Neutrophil (primary cell): Measurements from ENCODE around the gene RAP1GAP2.

Experiments used
- H3K27ac ChIP-seq: fragments of 200-600 bp; sonication (generic); 2 replicates; pipeline ENCODE4 v1.5.1; 2016; ENCODE audit warnings: mild to moderate bottlenecking, moderate library complexity
- H3K27me3 ChIP-seq: fragments of 200-600 bp; sonication (generic); 2 replicates; pipeline ENCODE4 v1.6.0; 2016; ENCODE audit warnings: mild to moderate bottlenecking
- H3K36me3 ChIP-seq: fragments of 200-600 bp; sonication (generic); 2 replicates; pipeline ENCODE4 v1.5.1; 2017
- H3K4me1 ChIP-seq, 2 experiments: fragments of 200-600 bp in 1 of 2; sonication (generic) in 1 of 2; 1 replicate in 1 of 2; 2 replicates in 1 of 2; pipeline versions ENCODE4 v1.5.1 to v1.6.1; 2013 to 2016; ENCODE audit warnings: low read depth in 1 of 2, low read length in 1 of 2, mild to moderate bottlenecking in 1 of 2, moderate library complexity in 1 of 2; ENCODE audit not compliant: control insufficient read depth in 1 of 2, insufficient read depth in 1 of 2
- H3K4me3 ChIP-seq, 2 experiments: fragments of 200-600 bp in 1 of 2; sonication (generic) in 1 of 2; 1 replicate in 1 of 2; 2 replicates in 1 of 2; pipeline ENCODE4 v1.5.1; 2013 to 2016; ENCODE audit warnings: low read depth in 1 of 2, low read length in 1 of 2, mild to moderate bottlenecking in 1 of 2, moderate library complexity in 1 of 2
- H3K9me3 ChIP-seq: fragments of 200-600 bp; sonication (generic); 2 replicates; pipeline ENCODE4 v1.5.1; 2016
- CTCF ChIP-seq: fragments of 200-600 bp; sonication (generic); IDR thresholded peaks from 2 replicates; pipeline ENCODE4 v1.5.1; 2016; ENCODE audit warnings: antibody characterized with exemption

RAP1GAP2 gene

GRCh38 chr17:2796164-2797125 lies at the start of gene RAP1GAP2:
Gene RAP1GAP2 (plus strand): TSS chr17:2796438. CDS start chr17:2796528, 90 bp downstream.
- peak within 1 kb of the TSS; percentile 99 for H3K27ac ChIP-seq

GRCh38 chr17:2749058-2749783 lies 47.0 kb upstream of the RAP1GAP2 start, which contains the start of gene CCDC92B:
Gene CCDC92B (minus strand): TSS chr17:2749652. CDS start chr17:2735145, 14,507 bp downstream.
- peaks cover 2 to 4% of the 10 kb centered on the region in 2 experiments for H3K4me1 ChIP-seq
- H3K4me3 ChIP-seq: no peak within 1 kb of the TSS
- H3K27ac ChIP-seq: no peak within 1 kb of the TSS
- no peaks in the 10 kb centered on the region for H3K36me3 ChIP-seq
- peaks cover 100% of the 10 kb centered on the region for H3K27me3 ChIP-seq
- H3K9me3 ChIP-seq: no peaks in the 10 kb centered on the region
- TF ChIP-seq CTCF: no peak

More at GRCh38 chr17:2796164-2797125, at the start of gene RAP1GAP2:
- H3K9me3 ChIP-seq: no peaks in the 10 kb centered on the region
- H3K36me3 ChIP-seq: peaks cover 12% of the 10 kb centered on the region
- TF ChIP-seq CTCF: peak; percentile 90
- H3K4me3 ChIP-seq: peak within 1 kb of the TSS; percentile 85 to 91
- no peaks in the 10 kb centered on the region for H3K27me3 ChIP-seq
- H3K4me1 ChIP-seq: peaks cover 70 to 77% of the 10 kb centered on the region in 2 experiments

GRCh38 chr17:2749784-2750181 lies 46.5 kb upstream of the RAP1GAP2 start:
- Histone ChIP-seq H3K36me3 (no peaks in the 10 kb centered on the region), H3K4me1 (peaks cover 2 to 4% of the 10 kb centered on the region in 2 experiments), H3K4me3 (no peak overlapping the region), H3K9me3 (no peaks in the 10 kb centered on the region), H3K27ac (no peak overlapping the region), H3K27me3 (peaks cover 100% of the 10 kb centered on the region)
- no peak for TF ChIP-seq CTCF

- Histone ChIP-seq H3K27me3 (peaks cover 100% of the 10 kb centered on the region), H3K27ac (no peak overlapping the region), H3K36me3 (no peaks in the 10 kb centered on the region), H3K9me3 (no peaks in the 10 kb centered on the region), H3K4me3 (no peak overlapping the region), H3K4me1 (peaks cover 2 to 4% of the 10 kb centered on the region in 2 experiments)
- no peak for TF ChIP-seq CTCF
Measured at GRCh38 chr17:2750721-2751120, 45.5 kb upstream of the RAP1GAP2 start.

- H3K4me1 ChIP-seq: peaks cover 2 to 4% of the 10 kb centered on the region in 2 experiments
- no peak overlapping the region for H3K27ac ChIP-seq
- H3K27me3 ChIP-seq: peaks cover 100% of the 10 kb centered on the region
- H3K4me3 ChIP-seq: no peak overlapping the region
- TF ChIP-seq CTCF: no peak
- no peaks in the 10 kb centered on the region for H3K36me3 ChIP-seq
- no peaks in the 10 kb centered on the region for H3K9me3 ChIP-seq
Measured at GRCh38 chr17:2751491-2751890, 44.7 kb upstream of the RAP1GAP2 start.
